Measurements from ENCODE around the gene KDM3B. TPM values are rescaled to one million over a fixed set of nuclear protein-coding genes. Genes with fewer than 3 reads are reported as not detected.

The KDM3B gene
- total RNA-seq, 1 experiment from 2014 or later: 89.2 TPM

DNA sequence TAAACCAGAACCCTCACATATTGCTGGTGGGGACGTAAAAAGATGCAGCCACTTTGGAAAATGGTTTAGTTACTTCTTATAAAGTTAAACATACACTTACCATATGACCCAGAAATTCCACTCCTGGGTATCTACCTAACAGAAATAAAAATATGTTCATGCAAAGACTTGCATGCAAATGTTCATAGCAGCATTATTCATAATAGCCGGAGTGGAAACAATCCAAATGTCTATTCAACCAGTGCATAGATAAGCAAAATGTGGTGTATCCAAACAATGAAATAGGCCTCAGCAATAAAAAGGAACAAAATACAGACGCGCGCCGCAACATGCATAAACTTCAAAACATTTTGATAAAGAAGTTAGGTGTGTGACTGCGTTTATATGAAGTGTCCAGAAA, 124.4 kb downstream of the KDM3B start:
- Histone ChIP-seq H3K18ac (ENCODE audit: insufficient read length, low read depth, low read length) (no peak overlapping the region), H3K79me2 (ENCODE audit: insufficient read depth, low read length) (no peaks in the 10 kb centered on the region), H2BK15ac (ENCODE audit: low read depth, low read length) (no peak overlapping the region), H2AK5ac (ENCODE audit: insufficient read length, low read length) (no peak overlapping the region), H2BK120ac (ENCODE audit: low read depth, low read length, poor library complexity, severe bottlenecking) (no peak overlapping the region), H3K4me1 (ENCODE audit: insufficient read depth, low read length) (0 out of 2 replicates have a peak, but pooled peaks cover 1% of the 10 kb centered on the region), H3K23me2 (ENCODE audit: insufficient read length, low read depth, low read length, poor library complexity, severe bottlenecking) (no peaks in the 10 kb centered on the region), H2BK12ac (ENCODE audit: insufficient read length, low read depth, low read length) (no peak overlapping the region), H3T11ph (ENCODE audit: low read length) (no peak overlapping the region), H4K20me1 (ENCODE audit: control insufficient read depth, insufficient read depth, insufficient read length) (no peaks in the 10 kb centered on the region), H3K4ac (ENCODE audit: low read depth, low read length) (no peak overlapping the region), H2AFZ (ENCODE audit: low read length) (no peak overlapping the region), H3K4me2 (ENCODE audit: insufficient read depth, insufficient read length, low read length) (no peak overlapping the region), H4K5ac (ENCODE audit: insufficient read length, low read depth, low read length) (no peak overlapping the region), H3K9me3 (ENCODE audit: control insufficient read depth, low read depth, low read length) (no peaks in the 10 kb centered on the region), H2BK5ac (ENCODE audit: insufficient read length, low read length) (no peak overlapping the region), H3K9ac (ENCODE audit: extremely low read depth, insufficient read length, low read length) (no peak overlapping the region), H3K14ac (ENCODE audit: insufficient read depth, low read length) (no peak overlapping the region), H2BK20ac (ENCODE audit: low read depth, low read length, poor library complexity, severe bottlenecking) (no peak overlapping the region), H3K27ac (ENCODE audit: insufficient read length, low read depth, low read length) (no peak overlapping the region), H3K79me1 (ENCODE audit: insufficient read depth, low read depth, low read length, poor library complexity, severe bottlenecking) (no peaks in the 10 kb centered on the region), H4K8ac (replicated peaks; ENCODE audit: insufficient read length, low read depth, low read length) (no peak overlapping the region), H3K56ac (ENCODE audit: insufficient read length, low read depth, low read length) (no peak overlapping the region), H3K27me3 (ENCODE audit: insufficient read depth, low read length) (no peaks in the 10 kb centered on the region), H3K23ac (ENCODE audit: insufficient read length, low read depth, low read length) (no peak overlapping the region), H4K91ac (ENCODE audit: insufficient read length, low read depth, low read length) (no peak overlapping the region)
- no peaks in the 10 kb centered on the region for H3K9me3 Mint-ChIP-seq
- no peaks in the 10 kb centered on the region; a peak in 1 of 7 replicates for H3K36me3 Mint-ChIP-seq (ENCODE audit: insufficient read depth in 1 of 3, low read depth in 3 of 3)
- no CpG with 5 or more reads among the region's 7 CpGs for WGBS (ENCODE audit: extremely low coverage, insufficient read length, low lambda C conversion rate)
- TF ChIP-seq, protein P1, sequence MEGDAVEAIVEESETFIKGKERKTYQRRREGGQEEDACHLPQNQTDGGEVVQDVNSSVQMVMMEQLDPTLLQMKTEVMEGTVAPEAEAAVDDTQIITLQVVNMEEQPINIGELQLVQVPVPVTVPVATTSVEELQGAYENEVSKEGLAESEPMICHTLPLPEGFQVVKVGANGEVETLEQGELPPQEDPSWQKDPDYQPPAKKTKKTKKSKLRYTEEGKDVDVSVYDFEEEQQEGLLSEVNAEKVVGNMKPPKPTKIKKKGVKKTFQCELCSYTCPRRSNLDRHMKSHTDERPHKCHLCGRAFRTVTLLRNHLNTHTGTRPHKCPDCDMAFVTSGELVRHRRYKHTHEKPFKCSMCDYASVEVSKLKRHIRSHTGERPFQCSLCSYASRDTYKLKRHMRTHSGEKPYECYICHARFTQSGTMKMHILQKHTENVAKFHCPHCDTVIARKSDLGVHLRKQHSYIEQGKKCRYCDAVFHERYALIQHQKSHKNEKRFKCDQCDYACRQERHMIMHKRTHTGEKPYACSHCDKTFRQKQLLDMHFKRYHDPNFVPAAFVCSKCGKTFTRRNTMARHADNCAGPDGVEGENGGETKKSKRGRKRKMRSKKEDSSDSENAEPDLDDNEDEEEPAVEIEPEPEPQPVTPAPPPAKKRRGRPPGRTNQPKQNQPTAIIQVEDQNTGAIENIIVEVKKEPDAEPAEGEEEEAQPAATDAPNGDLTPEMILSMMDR (conservative IDR thresholded peaks at IDR 0.05): no peak
- no peak for DNase-seq
- peaks cover 9 to 10% of the 10 kb centered on the region in 2 experiments for H3K4me1 Mint-ChIP-seq
- H3K27ac Mint-ChIP-seq: no peak overlapping the region
- no peak overlapping the region for H3K4me3 Mint-ChIP-seq
- H3K27me3 Mint-ChIP-seq (ENCODE audit: low read depth): peaks cover 6% of the 10 kb centered on the region
